Left ventricle myocardium inferior (tissue), 1 donor: ENCODE results near the gene LIN52. TPM values are rescaled to one million over a fixed set of nuclear protein-coding genes. Genes with fewer than 3 reads are reported as not detected.

Experiments used
- DNase-seq: peaks from one replicate; pipeline ENCODE4 v3.0.0-alpha.2; 2020
- H3K27ac ChIP-seq: fragments of 200-600 bp; replicated peaks from 2 replicates; pipeline ENCODE4 v1.8.0; 2021
- H3K27me3 ChIP-seq: fragments of 200-600 bp; 2 replicates; pipeline ENCODE4 v1.8.0; 2021; ENCODE audit warnings: low read depth
- H3K36me3 ChIP-seq: fragments of 200-600 bp; 2 replicates; pipeline ENCODE4 v1.8.0; 2021
- H3K4me1 ChIP-seq: fragments of 200-600 bp; 2 replicates; pipeline ENCODE4 v1.8.0; 2021
- H3K4me3 ChIP-seq: fragments of 200-600 bp; 2 replicates; pipeline ENCODE4 v1.8.0; 2021; ENCODE audit warnings: mild to moderate bottlenecking, moderate library complexity
- H3K9me3 ChIP-seq: fragments of 200-600 bp; replicated peaks from 2 replicates; pipeline ENCODE4 v1.8.0; 2021
- CTCF ChIP-seq: fragments of 200-600 bp; IDR thresholded peaks from 2 replicates; pipeline ENCODE4 v1.8.0; 2021; ENCODE audit warnings: antibody characterized with exemption, mild to moderate bottlenecking, borderline replicate concordance
- intact Hi-C: fragments of 100-400 bp; cut with micrococcal nuclease; formaldehyde crosslinking; loops from one replicate; pipeline ENCODE4 v1.11.0; 2022
- total RNA-seq: library from RNA; stranded (reverse); fragmentation: NEBNext Ultra II Directional; extraction: Animal tissue kit (Norgen Biotek cat#: 25700); gene quantifications from one replicate; pipeline ENCODE4 v1.2.1, GENCODE V29; 2021
- donor health status: DM: no; HTN: yes; CAD: no; lungs with severe emphysema.

LIN52 gene
- total RNA-seq, 1 donor from 2014 or later, result 8.0 TPM

- Histone ChIP-seq H3K36me3 (no peaks in the 10 kb centered on the region), H3K9me3 (no peaks in the 10 kb centered on the region), H3K4me1 (peaks cover 46% of the 10 kb centered on the region), H3K4me3 (peak overlapping the region; percentile 87), H3K27ac (peak overlapping the region; percentile 88), H3K27me3 (no peaks in the 10 kb centered on the region)
- no peak for TF ChIP-seq CTCF
- no peak for DNase-seq
- intact Hi-C loops, result no loop called here
These were observed 926 bp upstream of the LIN52 start for GRCh38 chr14:74083784-74084276.

GRCh38 chr14:74085047-74085637, 386 bp downstream of the LIN52 start:
- no peak for TF ChIP-seq CTCF
- H3K4me3 ChIP-seq, result peak overlapping the region; percentile 87
- peak overlapping the region; percentile 88 for H3K27ac ChIP-seq
- DNase-seq, result no peak
- H3K9me3 ChIP-seq, result no peaks in the 10 kb centered on the region
- no peaks in the 10 kb centered on the region for H3K27me3 ChIP-seq
- intact Hi-C loops, result no loop called here
- H3K36me3 ChIP-seq, result no peaks in the 10 kb centered on the region
- peaks cover 46% of the 10 kb centered on the region for H3K4me1 ChIP-seq

GRCh38 chr14:74085828-74086227, 1.1 kb downstream of the LIN52 start:
- Histone ChIP-seq H3K9me3 (no peaks in the 10 kb centered on the region), H3K27me3 (no peaks in the 10 kb centered on the region), H3K27ac (no peak overlapping the region), H3K4me3 (peak overlapping the region; percentile 87), H3K36me3 (no peaks in the 10 kb centered on the region), H3K4me1 (peaks cover 46% of the 10 kb centered on the region)
- TF ChIP-seq CTCF, result no peak
- intact Hi-C loops, result no loop called here
- no peak for DNase-seq

GRCh38 chr14:74089251-74090020, 4.7 kb downstream of the LIN52 start:
- Histone ChIP-seq H3K4me1 (peaks cover 19% of the 10 kb centered on the region), H3K36me3 (peaks cover 31% of the 10 kb centered on the region), H3K9me3 (no peaks in the 10 kb centered on the region), H3K27me3 (no peaks in the 10 kb centered on the region), H3K27ac (no peak overlapping the region), H3K4me3 (no peak overlapping the region)
- no peak for DNase-seq
- intact Hi-C loops, result no loop called here
- TF ChIP-seq CTCF, result no peak

GRCh38 chr14:74105381-74105780, 20.6 kb downstream of the LIN52 start:
- Histone ChIP-seq H3K27me3 (no peaks in the 10 kb centered on the region), H3K4me1 (no peaks in the 10 kb centered on the region), H3K36me3 (peaks cover 39% of the 10 kb centered on the region), H3K27ac (no peak overlapping the region), H3K9me3 (no peaks in the 10 kb centered on the region), H3K4me3 (no peak overlapping the region)
- no peak for DNase-seq
- intact Hi-C loops, result no loop called here
- no peak for TF ChIP-seq CTCF
